K562 (cell line): ENCODE data around the gene TMEM237. TPM values are rescaled to one million over a fixed set of nuclear protein-coding genes. Genes with fewer than 3 reads are reported as not detected.
A peak's percentile ranks its signal among the peaks of the same experiment; 100 is the strongest.

Source experiments
- ETS1 ChIP-seq: conservative IDR thresholded peaks from 2 replicates; pipeline ENCODE4 v1.6.1; 2011; ENCODE audit warnings: low read depth, mild to moderate bottlenecking, low read length; ENCODE audit not compliant: control insufficient read depth
- GATAD2A ChIP-seq: fragments of 450-650 bp; IDR thresholded peaks from 2 replicates; pipeline ENCODE4 v1.6.1; 2017
- KLF1 ChIP-seq: fragments of 450-650 bp; IDR thresholded peaks from 2 replicates; pipeline ENCODE4 v1.6.1; 2016; ENCODE audit warnings: missing genetic modification characterization, missing compliant biosample characterization
- MAX ChIP-seq: sonication (generic); formaldehyde crosslinking; IDR thresholded peaks from 2 replicates; pipeline ENCODE4 v1.9.0; 2022; ENCODE audit warnings: mild to moderate bottlenecking, missing genetic modification reagents
- MAZ ChIP-seq, 2 experiments: fragments of 450-650 bp in 1 of 2; sonication (generic) in 1 of 2; formaldehyde crosslinking; IDR thresholded peaks in 1 of 2; conservative IDR thresholded peaks in 1 of 2; 2 replicates each; pipeline versions ENCODE4 v1.4.0 to v1.5.0; 2020; ENCODE audit warnings: mild to moderate bottlenecking in 1 of 2, missing genetic modification reagents in 1 of 2
- MEIS2 ChIP-seq: fragments of 450-650 bp; IDR thresholded peaks from 2 replicates; pipeline ENCODE4 v1.6.1; 2014; ENCODE audit warnings: mild to moderate bottlenecking; ENCODE audit not compliant: partially characterized antibody
- POLR2H ChIP-seq: IDR thresholded peaks from 2 replicates; pipeline ENCODE4 v1.6.1; 2016; ENCODE audit warnings: missing genetic modification characterization, low read depth, mild to moderate bottlenecking, control low read depth, missing compliant biosample characterization, moderate library complexity
- RFX7 ChIP-seq: fragments of 250-450 bp; sonication (Bioruptor Pico); IDR thresholded peaks from 2 replicates; pipeline ENCODE4 v1.5.1; 2021; ENCODE audit warnings: mild to moderate bottlenecking
- SMARCC2 ChIP-seq: fragments of 450-650 bp; IDR thresholded peaks from 2 replicates; pipeline ENCODE4 v1.6.1; 2017; ENCODE audit warnings: antibody characterized with exemption, moderate library complexity, mild to moderate bottlenecking, low read depth
- TBP ChIP-seq: optimal IDR thresholded peaks from 2 replicates; pipeline ENCODE3; 2011; ENCODE audit warnings: low read depth, low read length, improper control_type of control experiment
- ZKSCAN1 ChIP-seq: fragments of 150-350 bp; IDR thresholded peaks from 2 replicates; pipeline ENCODE4 v1.6.1; 2016; ENCODE audit warnings: low read depth, low read length
- ZNF3 ChIP-seq: fragments of 250-450 bp; sonication (Bioruptor Pico); IDR thresholded peaks from 2 replicates; pipeline ENCODE4 v1.5.0; 2021; ENCODE audit warnings: mild to moderate bottlenecking, moderate library complexity
- ZNF354B ChIP-seq: fragments of 250-450 bp; sonication (Bioruptor Pico); IDR thresholded peaks from 2 replicates; pipeline ENCODE4 v1.4.0; 2020
- ZNF407 ChIP-seq: fragments of 450-650 bp; IDR thresholded peaks from 2 replicates; pipeline ENCODE4 v1.6.1; 2016; ENCODE audit warnings: low read depth
- ZNF57 ChIP-seq: fragments of 450-650 bp; formaldehyde crosslinking; IDR thresholded peaks from 2 replicates; pipeline ENCODE4 v1.4.0; 2020; ENCODE audit warnings: mild to moderate bottlenecking, moderate library complexity
- polyA plus RNA-seq, 8 experiments: library from polyadenylated mRNA; depleted of rRNA in 4 of 8; stranded (reverse) in 5 of 8; unstranded in 3 of 8; fragments of >200 nt; fragmentation: Nextera tagmentation in 2 of 8; fragmentation: Illumina TruSeq in 1 of 8; extraction: Ambion mirVana in 2 of 8; extraction: Trizol in 1 of 8; gene quantifications; 2 replicates each; pipeline versions ENCODE4 v1.2.1 to v1.2.3, GENCODE V29; 2011 to 2014; ENCODE audit warnings: inconsistent platforms in 1 of 8, missing spikeins in 1 of 8
- total RNA-seq, 7 experiments: library from RNA; depleted of rRNA in 6 of 7; stranded (reverse); fragments of >200 nt in 6 of 7; fragmentation: Illumina TruSeq in 2 of 7; extraction: Trizol in 2 of 7; gene quantifications; 2 replicates each; pipeline versions ENCODE4 v1.2.1 to v1.2.3, GENCODE V29; 2011 to 2021; ENCODE audit warnings: low replicate concordance in 1 of 7

TMEM237 gene
- total and polyA plus RNA-seq, 9 of the 15 experiments (the other 6 are each of a cell fraction or from before 2014, with no cell fraction given), result 6.2 to 25.6 (median 17.9) TPM

GRCh38 chr2:201642579-201643215 lies 606 bp downstream of the TMEM237 start (continued):
- TF ChIP-seq KLF1 (tag) (no peak), POLR2H (tag) (peak; percentile 24; the same call in 1 of the 2 replicates), ZKSCAN1 (0 out of 2 replicates have a peak, but pooled peaks have one; percentile 57), ZNF57 (CRISPR knock-in tag) (no peak), MAX (peak; percentile 44; the same call in 1 of the 2 replicates), MAZ (CRISPR knock-in tag; conservative IDR thresholded peaks at IDR 0.05 in 1 of 2, IDR thresholded peaks at IDR 0.05 in 1 of 2) (peak; percentile 73 to 87), ETS1 (0 out of 2 replicates have a peak, but pooled peaks have one; percentile 31), ZNF354B (CRISPR knock-in tag) (no peak), ZNF407 (no peak), SMARCC2 (no peak), GATAD2A (no peak), ZNF3 (CRISPR knock-in tag) (no peak), MEIS2 (no peak), TBP (peak; percentile 54), RFX7 (CRISPR knock-in tag) (no peak)
